ENCODE results near the gene ACSS2. TPM values are rescaled to one million over a fixed set of nuclear protein-coding genes. Genes with fewer than 3 reads are reported as not detected.

Gene ACSS2
- total and polyA plus RNA-seq, 7 experiments from 2014 or later = 14.6 to 51.7 (median 37.5) TPM

DNA sequence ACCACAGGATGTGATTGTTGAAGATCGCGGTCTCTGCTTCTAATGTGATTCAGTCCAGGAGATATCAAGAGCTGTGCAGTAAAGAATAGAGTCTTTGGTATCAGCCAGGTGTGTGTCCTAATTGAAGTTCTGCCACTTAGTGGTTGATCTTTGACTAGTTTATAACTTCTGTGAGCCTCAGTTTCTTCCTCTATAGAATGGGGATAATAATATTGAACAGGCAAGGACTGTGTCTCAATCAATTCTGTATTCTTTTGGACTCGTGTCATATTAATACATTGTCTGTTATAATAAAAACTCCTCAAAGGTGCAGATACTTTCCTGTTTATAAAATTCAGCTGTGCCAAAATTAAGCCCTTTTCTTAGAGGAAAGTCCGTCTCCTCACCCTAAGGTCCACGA is 27.8 kb upstream of the ACSS2 start:
- H3K36me3 Mint-ChIP-seq = peaks cover 0 to 30% (median 7%) of the 10 kb centered on the region in 5 donors
- Histone ChIP-seq H3K27ac (ENCODE audit: low read depth, low read length) (no peak overlapping the region), H3K9me3 (ENCODE audit: control insufficient read depth in 2 of 3, low read length in 3 of 3) (no peaks in the 10 kb centered on the region), H3K36me3 (ENCODE audit: control insufficient read depth in 2 of 3, insufficient read depth in 3 of 3, low read length in 3 of 3) (peaks cover 0 to 39% (median 12%) of the 10 kb centered on the region in 3 experiments), H3K27me3 (ENCODE audit: control insufficient read depth in 2 of 2, insufficient read depth in 2 of 2, low read length in 2 of 2) (no peaks in the 10 kb centered on the region), H3K4me1 (ENCODE audit: control insufficient read depth in 2 of 2, insufficient read depth in 2 of 2, low read length in 2 of 2) (no peaks in the 10 kb centered on the region), H3K4me3 (ENCODE audit: low read length) (no peak overlapping the region)
- no peaks in the 10 kb centered on the region for H3K27me3 Mint-ChIP-seq
- ChIA-PET CTCF (interaction anchor here (0.7 kb wide), 1 partner anchor 95 kb away, joined by 3 read pairs; no protein-coding TSS in a partner anchor), POLR2A (interaction anchor here (0.6 kb wide), 1 partner anchor 1116 kb away, joined by 3 read pairs; no protein-coding TSS in a partner anchor)
- intact Hi-C loops (cut with micrococcal nuclease) = no loop called here
- H3K27ac Mint-ChIP-seq = no peak overlapping the region
- no peak for ATAC-seq
- no peak overlapping the region for H3K4me3 Mint-ChIP-seq
- peaks cover 0 to 2% (median 0%) of the 10 kb centered on the region in 7 donors for H3K4me1 Mint-ChIP-seq
- H3K9me3 Mint-ChIP-seq = no peaks in the 10 kb centered on the region
- no peak for DNase-seq

DNA sequence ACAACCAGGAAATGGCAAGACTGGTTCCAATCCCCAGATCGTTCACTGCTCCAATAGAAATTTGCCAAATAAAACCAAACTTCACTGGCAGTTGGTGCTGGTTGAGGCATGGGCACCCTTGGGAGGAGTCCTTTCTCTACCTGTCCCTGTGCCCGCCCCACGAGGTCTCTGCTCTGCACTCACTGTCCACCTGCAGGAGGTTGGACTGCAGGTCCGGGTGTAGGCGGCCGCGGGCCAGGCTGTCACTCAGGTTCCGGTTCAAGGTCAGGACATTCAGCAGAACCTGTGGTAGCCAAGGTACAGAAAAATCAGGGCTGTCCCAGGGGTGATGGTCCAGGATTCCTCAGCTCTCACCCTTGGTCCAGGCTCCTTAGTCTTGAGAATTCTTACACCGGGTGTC is 26.6 kb upstream of the ACSS2 start:
- Mint-ChIP-seq H3K9me3 (no peaks in the 10 kb centered on the region), H3K4me1 (peaks cover 0 to 2% (median 0%) of the 10 kb centered on the region in 7 donors), H3K4me3 (no peak overlapping the region), H3K27me3 (no peaks in the 10 kb centered on the region), H3K27ac (no peak overlapping the region), H3K36me3 (peaks cover 0 to 32% (median 7%) of the 10 kb centered on the region in 5 donors)
- Histone ChIP-seq H3K36me3 (ENCODE audit: control insufficient read depth in 2 of 3, insufficient read depth in 3 of 3, low read length in 3 of 3) (peaks cover 0 to 49% (median 13%) of the 10 kb centered on the region in 3 experiments), H3K27me3 (ENCODE audit: control insufficient read depth in 2 of 2, insufficient read depth in 2 of 2, low read length in 2 of 2) (no peaks in the 10 kb centered on the region), H3K4me3 (ENCODE audit: low read length) (no peak overlapping the region), H3K4me1 (ENCODE audit: control insufficient read depth in 2 of 2, insufficient read depth in 2 of 2, low read length in 2 of 2) (no peaks in the 10 kb centered on the region), H3K9me3 (ENCODE audit: control insufficient read depth in 2 of 3, low read length in 3 of 3) (no peaks in the 10 kb centered on the region), H3K27ac (ENCODE audit: low read depth, low read length) (no peak overlapping the region)
- intact Hi-C loops (cut with micrococcal nuclease) = no loop called here
- ATAC-seq (no peak), DNase-seq (no peak)
- ChIA-PET CTCF (interaction anchor here (0.7 kb wide), 1 partner anchor 52 kb away, joined by 3 read pairs; no protein-coding TSS in a partner anchor), POLR2A (no interaction called here)

DNA sequence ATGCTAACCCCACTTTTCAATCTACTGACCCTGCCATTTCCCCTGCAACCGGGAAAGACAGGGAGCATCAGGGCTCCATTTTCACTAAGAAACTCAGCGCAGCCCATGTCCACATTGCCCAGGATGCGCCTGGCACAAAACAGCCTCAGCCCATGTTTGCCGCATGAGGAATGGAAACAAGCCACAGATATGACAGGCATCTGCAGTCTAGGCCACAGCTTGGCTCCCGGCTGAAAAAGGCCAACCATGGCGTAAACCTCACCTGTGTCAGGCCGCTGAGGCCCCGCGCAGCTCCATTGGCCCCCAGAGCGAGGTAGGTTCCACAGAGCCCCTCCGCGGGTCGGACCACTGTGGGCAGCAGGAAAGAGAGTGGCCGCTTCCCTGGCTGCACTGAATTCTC is 25.4 kb upstream of the ACSS2 start:
- CTCF ChIA-PET = no interaction called here
- ATAC-seq (no peak), DNase-seq (no peak)
- peaks cover 0 to 42% (median 7%) of the 10 kb centered on the region in 5 donors for H3K36me3 Mint-ChIP-seq
- no peaks in the 10 kb centered on the region for H3K27me3 Mint-ChIP-seq
- H3K36me3 ChIP-seq (ENCODE audit: control insufficient read depth in 2 of 3, insufficient read depth in 3 of 3, low read length in 3 of 3) = peaks cover 0 to 60% (median 15%) of the 10 kb centered on the region in 3 experiments
- no peaks in the 10 kb centered on the region for H3K27me3 ChIP-seq (ENCODE audit: control insufficient read depth in 2 of 2, insufficient read depth in 2 of 2, low read length in 2 of 2)
- H3K9me3 Mint-ChIP-seq = no peaks in the 10 kb centered on the region
- no peak overlapping the region for H3K27ac Mint-ChIP-seq
- no peaks in the 10 kb centered on the region for H3K4me1 ChIP-seq (ENCODE audit: control insufficient read depth in 2 of 2, insufficient read depth in 2 of 2, low read length in 2 of 2)
- intact Hi-C loops (cut with micrococcal nuclease) = no loop called here
- POLR2A ChIA-PET = no interaction called here
- H3K27ac ChIP-seq (ENCODE audit: low read depth, low read length) = no peak overlapping the region
- no peaks in the 10 kb centered on the region for H3K9me3 ChIP-seq (ENCODE audit: control insufficient read depth in 2 of 3, low read length in 3 of 3)
- H3K4me3 Mint-ChIP-seq = no peak overlapping the region
- H3K4me1 Mint-ChIP-seq = peaks cover 0 to 2% (median 0%) of the 10 kb centered on the region in 7 donors
- no peak overlapping the region for H3K4me3 ChIP-seq (ENCODE audit: low read length)

DNA sequence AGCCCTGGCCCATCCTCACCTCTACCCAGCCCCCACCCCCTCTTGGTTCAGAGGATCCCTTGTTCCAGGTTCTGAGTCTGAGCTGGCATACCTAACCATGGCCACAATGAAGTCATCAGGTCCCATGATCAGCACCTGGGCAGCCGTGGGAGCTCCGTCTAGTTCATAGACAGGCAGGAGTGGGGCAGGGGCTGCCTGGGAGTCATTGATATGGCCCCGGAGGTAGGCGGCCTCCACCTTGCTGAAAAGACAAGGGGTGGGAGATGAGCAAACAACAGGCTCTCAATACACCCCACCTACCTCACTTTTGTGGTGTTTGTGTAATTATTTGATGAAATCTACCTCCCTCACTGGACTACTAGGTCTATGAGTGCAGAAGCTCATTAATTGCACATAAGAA is 24.1 kb upstream of the ACSS2 start:
- POLR2A ChIA-PET = no interaction called here
- ATAC-seq (no peak), DNase-seq (no peak)
- Mint-ChIP-seq H3K4me3 (no peak overlapping the region), H3K4me1 (peaks cover 0 to 2% (median 0%) of the 10 kb centered on the region in 7 donors), H3K27me3 (no peaks in the 10 kb centered on the region), H3K9me3 (no peaks in the 10 kb centered on the region), H3K36me3 (peaks cover 0 to 38% (median 4%) of the 10 kb centered on the region in 5 donors), H3K27ac (no peak overlapping the region)
- Histone ChIP-seq H3K27ac (ENCODE audit: low read depth, low read length) (no peak overlapping the region), H3K4me3 (ENCODE audit: low read length) (no peak overlapping the region), H3K9me3 (ENCODE audit: control insufficient read depth in 2 of 3, low read length in 3 of 3) (no peaks in the 10 kb centered on the region), H3K36me3 (ENCODE audit: control insufficient read depth in 2 of 3, insufficient read depth in 3 of 3, low read length in 3 of 3) (peaks cover 0 to 72% (median 19%) of the 10 kb centered on the region in 3 experiments), H3K27me3 (ENCODE audit: control insufficient read depth in 2 of 2, insufficient read depth in 2 of 2, low read length in 2 of 2) (no peaks in the 10 kb centered on the region), H3K4me1 (ENCODE audit: control insufficient read depth in 2 of 2, insufficient read depth in 2 of 2, low read length in 2 of 2) (no peaks in the 10 kb centered on the region)
- CTCF ChIA-PET = interaction anchor here (1.0 kb wide), 1 partner anchor 244 kb away, joined by 3 read pairs; no protein-coding TSS in a partner anchor
- intact Hi-C loops (cut with micrococcal nuclease) = no loop called here

DNA sequence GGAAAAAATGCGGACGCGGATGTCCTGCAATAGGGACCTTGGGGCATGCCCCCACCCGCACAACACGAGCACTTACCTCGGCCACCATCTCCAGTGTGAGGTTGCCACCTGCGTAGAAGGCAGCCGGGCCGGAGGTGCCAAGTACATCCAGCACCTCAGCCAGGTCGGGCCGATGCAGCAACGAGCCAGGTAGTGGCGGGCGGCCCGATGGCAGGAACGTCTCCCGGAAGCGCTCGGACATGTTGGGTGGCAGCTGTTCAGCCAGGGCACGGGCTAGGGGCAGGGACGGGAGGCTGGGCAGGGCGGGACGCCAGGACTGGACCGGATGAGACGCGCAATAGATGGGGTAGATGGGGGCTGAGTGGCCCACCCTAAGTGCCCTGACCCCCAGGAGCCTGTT is 17.0 kb upstream of the ACSS2 start:
- H3K27me3 Mint-ChIP-seq = no peaks in the 10 kb centered on the region
- Histone ChIP-seq H3K9me3 (ENCODE audit: control insufficient read depth in 2 of 3, low read length in 3 of 3) (no peaks in the 10 kb centered on the region), H3K27ac (ENCODE audit: low read depth, low read length) (no peak overlapping the region), H3K4me1 (ENCODE audit: control insufficient read depth in 2 of 2, insufficient read depth in 2 of 2, low read length in 2 of 2) (no peaks in the 10 kb centered on the region), H3K27me3 (ENCODE audit: control insufficient read depth in 2 of 2, insufficient read depth in 2 of 2, low read length in 2 of 2) (no peaks in the 10 kb centered on the region), H3K4me3 (ENCODE audit: low read length) (no peak overlapping the region), H3K36me3 (ENCODE audit: control insufficient read depth in 2 of 3, insufficient read depth in 3 of 3, low read length in 3 of 3) (peaks cover 0 to 88% (median 7%) of the 10 kb centered on the region in 3 experiments)
- H3K4me1 Mint-ChIP-seq = peaks cover 0 to 14% (median 4%) of the 10 kb centered on the region in 7 donors
- no peak overlapping the region for H3K4me3 Mint-ChIP-seq
- H3K9me3 Mint-ChIP-seq = no peaks in the 10 kb centered on the region
- POLR2A ChIA-PET = no interaction called here
- ATAC-seq (no peak), DNase-seq (peak in 1 of 9 donors; percentile 18)
- intact Hi-C loops (cut with micrococcal nuclease) = no loop called here
- H3K36me3 Mint-ChIP-seq = peaks cover 0 to 54% (median 20%) of the 10 kb centered on the region in 5 donors
- H3K27ac Mint-ChIP-seq = no peak overlapping the region
- CTCF ChIA-PET = no interaction called here

DNA sequence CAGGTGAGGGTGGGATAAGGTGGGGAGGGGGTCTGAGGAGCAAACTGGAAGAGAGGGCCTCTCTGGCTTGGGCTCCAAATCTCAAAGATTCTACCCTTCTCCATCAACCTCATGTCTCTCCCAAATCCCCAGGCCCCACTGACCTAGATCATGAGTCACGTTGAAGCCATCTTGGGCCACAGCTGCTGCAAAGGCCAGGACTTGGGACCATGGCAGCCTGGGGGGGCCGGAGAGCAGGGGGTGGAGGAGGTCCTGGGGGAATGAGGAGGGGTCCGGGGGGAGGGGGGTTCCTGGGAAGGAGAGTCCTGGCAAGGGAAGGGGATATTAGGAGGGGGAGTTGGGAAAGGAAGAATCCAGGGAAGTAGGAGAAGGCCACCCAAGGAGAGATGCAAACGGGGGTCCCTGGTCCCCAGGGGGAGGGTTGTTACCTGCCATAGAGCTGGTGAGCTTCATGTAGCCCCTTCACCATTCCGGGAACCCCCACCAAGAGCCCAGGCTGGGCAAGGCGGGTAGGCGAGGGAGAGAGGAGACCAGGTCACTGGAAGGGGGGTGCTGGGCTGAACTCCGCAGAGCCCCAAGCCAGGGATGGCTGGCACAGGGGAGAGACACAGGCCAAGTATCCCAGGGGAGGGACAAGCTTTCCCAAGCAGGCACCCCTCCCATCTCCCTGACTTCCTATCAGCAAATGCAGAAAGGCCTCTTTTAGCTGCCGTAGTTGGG is 16.4 kb upstream of the ACSS2 start:
- H3K4me1 ChIP-seq (ENCODE audit: control insufficient read depth in 2 of 2, insufficient read depth in 2 of 2, low read length in 2 of 2) = no peaks in the 10 kb centered on the region
- H3K36me3 ChIP-seq (ENCODE audit: control insufficient read depth in 2 of 3, insufficient read depth in 3 of 3, low read length in 3 of 3) = peaks cover 0 to 81% (median 3%) of the 10 kb centered on the region in 3 experiments
- no peaks in the 10 kb centered on the region for H3K27me3 ChIP-seq (ENCODE audit: control insufficient read depth in 2 of 2, insufficient read depth in 2 of 2, low read length in 2 of 2)
- H3K4me3 ChIP-seq (ENCODE audit: low read length) = no peak overlapping the region
- H3K9me3 ChIP-seq (ENCODE audit: control insufficient read depth in 2 of 3, low read length in 3 of 3) = no peaks in the 10 kb centered on the region
- ATAC-seq (no peak), DNase-seq (peak in 1 of 9 donors; percentile 8)
- Mint-ChIP-seq H3K9me3 (no peaks in the 10 kb centered on the region), H3K4me1 (peaks cover 0 to 14% (median 4%) of the 10 kb centered on the region in 7 donors), H3K4me3 (no peak overlapping the region), H3K27me3 (no peaks in the 10 kb centered on the region), H3K36me3 (peaks cover 0 to 50% (median 20%) of the 10 kb centered on the region in 5 donors), H3K27ac (no peak overlapping the region)
- no peak overlapping the region for H3K27ac ChIP-seq (ENCODE audit: low read depth, low read length)
- intact Hi-C loops (cut with micrococcal nuclease) = no loop called here
- CTCF ChIA-PET = interaction anchor here (0.6 kb wide), 1 partner anchor 1038 kb away, joined by 3 read pairs; no protein-coding TSS in a partner anchor
- POLR2A ChIA-PET = no interaction called here
